WTC11 (cell line): ENCODE results near the gene WNK1.
"Not testable (repeated sequence)": the region's sequence is repeated elsewhere in the genome, so short reads cannot be mapped to it uniquely, and the experiment has no call there.

Source experiments
- ATF1 ChIP-seq: sonication (generic); formaldehyde crosslinking; IDR thresholded peaks from 2 replicates; pipeline ENCODE4 v1.8.1; 2023; ENCODE audit warnings: mild to moderate bottlenecking, moderate library complexity, missing genetic modification reagents
- ATF3 ChIP-seq: sonication (generic); formaldehyde crosslinking; conservative IDR thresholded peaks from 2 replicates; pipeline ENCODE4 v1.8.1; 2022; ENCODE audit warnings: mild to moderate bottlenecking, missing genetic modification reagents
- CREB1 ChIP-seq: sonication (generic); formaldehyde crosslinking; IDR thresholded peaks from 2 replicates; pipeline ENCODE4 v1.8.0; 2023; ENCODE audit warnings: mild to moderate bottlenecking, missing genetic modification reagents
- NFATC4 ChIP-seq: fragments of 250-450 bp; sonication (Bioruptor Pico); IDR thresholded peaks from 2 replicates; pipeline ENCODE4 v1.9.0; 2021; ENCODE audit warnings: mild to moderate bottlenecking
- NFYB ChIP-seq: sonication (generic); formaldehyde crosslinking; conservative IDR thresholded peaks from 2 replicates; pipeline ENCODE4 v1.8.0; 2022; ENCODE audit warnings: low read depth, missing genetic modification reagents
- SMAD4 ChIP-seq: sonication (generic); formaldehyde crosslinking; IDR thresholded peaks from 2 replicates; pipeline ENCODE4 v1.8.0; 2022; ENCODE audit warnings: mild to moderate bottlenecking, missing genetic modification reagents
- TEAD4 ChIP-seq: sonication (generic); formaldehyde crosslinking; IDR thresholded peaks from 2 replicates; pipeline ENCODE4 v1.8.0; 2022; ENCODE audit warnings: mild to moderate bottlenecking, missing genetic modification reagents
- TF ChIP-seq, protein P1 (sequence below): fragments of 200-600 bp; IDR thresholded peaks from 2 replicates; pipeline ENCODE4 v1.8.0; 2022; ENCODE audit warnings: antibody characterized with exemption
- TF ChIP-seq, protein P2 (sequence below): sonication (generic); formaldehyde crosslinking; IDR thresholded peaks from 2 replicates; pipeline ENCODE4 v1.8.0; 2022; ENCODE audit warnings: mild to moderate bottlenecking, missing genetic modification reagents
- TF ChIP-seq, protein P3 (sequence below): sonication (generic); formaldehyde crosslinking; IDR thresholded peaks from 2 replicates; pipeline ENCODE4 v1.8.1; 2023; ENCODE audit warnings: mild to moderate bottlenecking, missing genetic modification reagents
- TF ChIP-seq, protein P4 (sequence below): sonication (generic); formaldehyde crosslinking; IDR thresholded peaks from 2 replicates; pipeline ENCODE4 v1.8.1; 2023; ENCODE audit warnings: mild to moderate bottlenecking, missing genetic modification reagents
- TF ChIP-seq, protein P5 (sequence below): sonication (generic); formaldehyde crosslinking; IDR thresholded peaks from 2 replicates; pipeline ENCODE4 v1.8.0; 2023; ENCODE audit warnings: missing genetic modification reagents

- TF ChIP-seq, protein P1, sequence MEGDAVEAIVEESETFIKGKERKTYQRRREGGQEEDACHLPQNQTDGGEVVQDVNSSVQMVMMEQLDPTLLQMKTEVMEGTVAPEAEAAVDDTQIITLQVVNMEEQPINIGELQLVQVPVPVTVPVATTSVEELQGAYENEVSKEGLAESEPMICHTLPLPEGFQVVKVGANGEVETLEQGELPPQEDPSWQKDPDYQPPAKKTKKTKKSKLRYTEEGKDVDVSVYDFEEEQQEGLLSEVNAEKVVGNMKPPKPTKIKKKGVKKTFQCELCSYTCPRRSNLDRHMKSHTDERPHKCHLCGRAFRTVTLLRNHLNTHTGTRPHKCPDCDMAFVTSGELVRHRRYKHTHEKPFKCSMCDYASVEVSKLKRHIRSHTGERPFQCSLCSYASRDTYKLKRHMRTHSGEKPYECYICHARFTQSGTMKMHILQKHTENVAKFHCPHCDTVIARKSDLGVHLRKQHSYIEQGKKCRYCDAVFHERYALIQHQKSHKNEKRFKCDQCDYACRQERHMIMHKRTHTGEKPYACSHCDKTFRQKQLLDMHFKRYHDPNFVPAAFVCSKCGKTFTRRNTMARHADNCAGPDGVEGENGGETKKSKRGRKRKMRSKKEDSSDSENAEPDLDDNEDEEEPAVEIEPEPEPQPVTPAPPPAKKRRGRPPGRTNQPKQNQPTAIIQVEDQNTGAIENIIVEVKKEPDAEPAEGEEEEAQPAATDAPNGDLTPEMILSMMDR: not testable (repeated sequence)
- TF ChIP-seq NFYB (CRISPR knock-in tag); NFATC4 (CRISPR knock-in tag); TEAD4 (CRISPR knock-in tag); ATF1; SMAD4 (CRISPR knock-in tag); ATF3; CREB1 (CRISPR knock-in tag): not testable (repeated sequence)
- TF ChIP-seq, protein P2, sequence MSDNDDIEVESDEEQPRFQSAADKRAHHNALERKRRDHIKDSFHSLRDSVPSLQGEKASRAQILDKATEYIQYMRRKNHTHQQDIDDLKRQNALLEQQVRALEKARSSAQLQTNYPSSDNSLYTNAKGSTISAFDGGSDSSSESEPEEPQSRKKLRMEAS (CRISPR knock-in tag): not testable (repeated sequence)
- TF ChIP-seq, protein P3, sequence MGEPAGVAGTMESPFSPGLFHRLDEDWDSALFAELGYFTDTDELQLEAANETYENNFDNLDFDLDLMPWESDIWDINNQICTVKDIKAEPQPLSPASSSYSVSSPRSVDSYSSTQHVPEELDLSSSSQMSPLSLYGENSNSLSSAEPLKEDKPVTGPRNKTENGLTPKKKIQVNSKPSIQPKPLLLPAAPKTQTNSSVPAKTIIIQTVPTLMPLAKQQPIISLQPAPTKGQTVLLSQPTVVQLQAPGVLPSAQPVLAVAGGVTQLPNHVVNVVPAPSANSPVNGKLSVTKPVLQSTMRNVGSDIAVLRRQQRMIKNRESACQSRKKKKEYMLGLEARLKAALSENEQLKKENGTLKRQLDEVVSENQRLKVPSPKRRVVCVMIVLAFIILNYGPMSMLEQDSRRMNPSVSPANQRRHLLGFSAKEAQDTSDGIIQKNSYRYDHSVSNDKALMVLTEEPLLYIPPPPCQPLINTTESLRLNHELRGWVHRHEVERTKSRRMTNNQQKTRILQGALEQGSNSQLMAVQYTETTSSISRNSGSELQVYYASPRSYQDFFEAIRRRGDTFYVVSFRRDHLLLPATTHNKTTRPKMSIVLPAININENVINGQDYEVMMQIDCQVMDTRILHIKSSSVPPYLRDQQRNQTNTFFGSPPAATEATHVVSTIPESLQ (CRISPR knock-in tag): not testable (repeated sequence)
- TF ChIP-seq, protein P4, sequence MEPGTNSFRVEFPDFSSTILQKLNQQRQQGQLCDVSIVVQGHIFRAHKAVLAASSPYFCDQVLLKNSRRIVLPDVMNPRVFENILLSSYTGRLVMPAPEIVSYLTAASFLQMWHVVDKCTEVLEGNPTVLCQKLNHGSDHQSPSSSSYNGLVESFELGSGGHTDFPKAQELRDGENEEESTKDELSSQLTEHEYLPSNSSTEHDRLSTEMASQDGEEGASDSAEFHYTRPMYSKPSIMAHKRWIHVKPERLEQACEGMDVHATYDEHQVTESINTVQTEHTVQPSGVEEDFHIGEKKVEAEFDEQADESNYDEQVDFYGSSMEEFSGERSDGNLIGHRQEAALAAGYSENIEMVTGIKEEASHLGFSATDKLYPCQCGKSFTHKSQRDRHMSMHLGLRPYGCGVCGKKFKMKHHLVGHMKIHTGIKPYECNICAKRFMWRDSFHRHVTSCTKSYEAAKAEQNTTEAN (CRISPR knock-in tag): not testable (repeated sequence)
- TF ChIP-seq, protein P5, sequence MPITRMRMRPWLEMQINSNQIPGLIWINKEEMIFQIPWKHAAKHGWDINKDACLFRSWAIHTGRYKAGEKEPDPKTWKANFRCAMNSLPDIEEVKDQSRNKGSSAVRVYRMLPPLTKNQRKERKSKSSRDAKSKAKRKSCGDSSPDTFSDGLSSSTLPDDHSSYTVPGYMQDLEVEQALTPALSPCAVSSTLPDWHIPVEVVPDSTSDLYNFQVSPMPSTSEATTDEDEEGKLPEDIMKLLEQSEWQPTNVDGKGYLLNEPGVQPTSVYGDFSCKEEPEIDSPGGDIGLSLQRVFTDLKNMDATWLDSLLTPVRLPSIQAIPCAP (CRISPR knock-in tag): not testable (repeated sequence)
Measured at GRCh38 chr12:788762-789161, 36.4 kb downstream of the WNK1 start.
